Keratinocyte (primary cell): ENCODE measurements around the gene RNF121. TPM values are rescaled to one million over a fixed set of nuclear protein-coding genes. Genes with fewer than 3 reads are reported as not detected.

Experiments
- DNase-seq: peaks from one replicate; pipeline ENCODE4 v3.0.0-alpha.2; 2011; ENCODE audit warnings: low read depth, missing footprints, low spot score
- FAIRE-seq: peaks from 2 replicates; lab custom pipeline; 2011; peaks lifted over from hg19 to GRCh38; lab: Jason Lieb, UNC
- H2AFZ ChIP-seq: 2 replicates; pipeline ENCODE4 v1.6.0; 2012; ENCODE audit warnings: low read length, control low read depth, inconsistent platforms; ENCODE audit not compliant: control insufficient read depth
- H3K27ac ChIP-seq: 2 replicates; pipeline ENCODE4 v1.5.1; 2011; ENCODE audit warnings: low read length; ENCODE audit not compliant: control insufficient read depth, insufficient read depth
- H3K27me3 ChIP-seq: 3 replicates; pipeline ENCODE4 v1.6.0; 2011; ENCODE audit warnings: low read length; ENCODE audit not compliant: control insufficient read depth, insufficient read depth; ENCODE audit errors: extremely low read depth
- H3K36me3 ChIP-seq, 2 experiments: 2 replicates in 1 of 2; 3 replicates in 1 of 2; pipeline ENCODE4 v1.5.1; 2011; ENCODE audit warnings: low read length in 2 of 2, mild to moderate bottlenecking in 1 of 2; ENCODE audit not compliant: control insufficient read depth in 2 of 2, insufficient read depth in 2 of 2; ENCODE audit errors: extremely low read depth in 1 of 2
- H3K4me1 ChIP-seq: 3 replicates; pipeline ENCODE4 v1.5.1; 2011; ENCODE audit warnings: low read length; ENCODE audit not compliant: control insufficient read depth, insufficient read depth; ENCODE audit errors: extremely low read depth
- H3K4me2 ChIP-seq: 3 replicates; pipeline ENCODE4 v1.6.0; 2011; ENCODE audit warnings: low read depth, low read length; ENCODE audit not compliant: control insufficient read depth, insufficient read depth; ENCODE audit errors: extremely low read depth
- H3K4me3 ChIP-seq, 3 experiments: fragments of 200-600 bp in 1 of 3; sonication (generic) in 1 of 3; 2 replicates in 2 of 3; 3 replicates in 1 of 3; pipeline ENCODE4 v1.5.1; 2011 to 2016; ENCODE audit warnings: low read length in 3 of 3, mild to moderate bottlenecking in 3 of 3, control low read depth in 2 of 3, inconsistent platforms in 1 of 3, low read depth in 1 of 3, mixed read lengths in 1 of 3, mixed run types in 1 of 3, moderate library complexity in 1 of 3; ENCODE audit not compliant: control insufficient read depth in 2 of 3, insufficient read depth in 2 of 3; ENCODE audit errors: extremely low read depth in 1 of 3
- H3K79me2 ChIP-seq: 2 replicates; pipeline ENCODE4 v1.6.0; 2012; ENCODE audit warnings: low read length; ENCODE audit not compliant: control insufficient read depth, insufficient read depth
- H3K9ac ChIP-seq: 3 replicates; pipeline ENCODE4 v1.6.0; 2011; ENCODE audit warnings: low read length; ENCODE audit not compliant: control insufficient read depth, insufficient read depth; ENCODE audit errors: extremely low read depth
- H3K9me1 ChIP-seq: 3 replicates; pipeline ENCODE4 v1.6.0; 2011; ENCODE audit warnings: low read length; ENCODE audit not compliant: control insufficient read depth, insufficient read depth; ENCODE audit errors: extremely low read depth
- H3K9me3 ChIP-seq: 2 replicates; pipeline ENCODE4 v1.5.1; 2012; ENCODE audit warnings: low read depth, low read length; ENCODE audit not compliant: control insufficient read depth
- H4K20me1 ChIP-seq: 3 replicates; pipeline ENCODE4 v1.6.0; 2011; ENCODE audit warnings: low read length; ENCODE audit not compliant: control insufficient read depth, insufficient read depth; ENCODE audit errors: extremely low read depth
- EZH2 ChIP-seq: IDR thresholded peaks from one replicate; pipeline ENCODE4 v1.6.1; 2012; ENCODE audit warnings: inconsistent platforms, mild to moderate bottlenecking, low read length, moderate library complexity
- dilution Hi-C: fragments of 300-500 bp; cut with MboI; formaldehyde crosslinking; loops from one replicate; pipeline ENCODE4 v1.7.0; 2020; ENCODE audit warnings: low sequenced_read_pairs; ENCODE audit not compliant: extremely low pct_ligation_motif_present
- polyA plus RNA-seq, 5 experiments: library from polyadenylated mRNA; depleted of rRNA in 3 of 5; stranded (reverse) in 3 of 5; stranded (forward) in 1 of 5; unstranded in 1 of 5; fragments of >200 nt; gene quantifications; 1 replicate in 1 of 5; 2 replicates in 3 of 5; 3 replicates in 1 of 5; pipeline versions ENCODE4 v1.2.1 to v1.2.3, GENCODE V29; 2011 to 2012; ENCODE audit warnings: missing spikeins in 2 of 5, low read depth in 1 of 5, low replicate concordance in 1 of 5
- TF ChIP-seq, protein P1 (sequence below), 3 experiments: IDR thresholded peaks in 1 of 3; conservative IDR thresholded peaks in 1 of 3; optimal IDR thresholded peaks in 1 of 3; 2 replicates in 2 of 3; 3 replicates in 1 of 3; pipeline versions ENCODE3 to v1.5.1; 2011; ENCODE audit warnings: low read length in 3 of 3, mild to moderate bottlenecking in 3 of 3, moderate library complexity in 2 of 3, control low read depth in 1 of 3, inconsistent platforms in 1 of 3; ENCODE audit not compliant: insufficient read depth in 2 of 3; ENCODE audit errors: extremely low read depth in 1 of 3

Gene RNF121
- polyA plus RNA-seq, 1 donor (not counting 4 experiments of a cell fraction or from before 2014, with no cell fraction given), result 46.4 TPM

GRCh38 chr11:71917646-71918140 is 11.2 kb upstream of the RNF121 start:
- H3K4me2 ChIP-seq, result no peak overlapping the region
- no peaks in the 10 kb centered on the region for H3K27me3 ChIP-seq
- DNase-seq, result no peak
- FAIRE-seq, result no peak
- H3K9me3 ChIP-seq, result no peaks in the 10 kb centered on the region
- H3K4me1 ChIP-seq, result no peaks in the 10 kb centered on the region
- H4K20me1 ChIP-seq, result no peaks in the 10 kb centered on the region
- no peak overlapping the region for H3K27ac ChIP-seq
- no peak for TF ChIP-seq EZH2
- TF ChIP-seq, protein P1, sequence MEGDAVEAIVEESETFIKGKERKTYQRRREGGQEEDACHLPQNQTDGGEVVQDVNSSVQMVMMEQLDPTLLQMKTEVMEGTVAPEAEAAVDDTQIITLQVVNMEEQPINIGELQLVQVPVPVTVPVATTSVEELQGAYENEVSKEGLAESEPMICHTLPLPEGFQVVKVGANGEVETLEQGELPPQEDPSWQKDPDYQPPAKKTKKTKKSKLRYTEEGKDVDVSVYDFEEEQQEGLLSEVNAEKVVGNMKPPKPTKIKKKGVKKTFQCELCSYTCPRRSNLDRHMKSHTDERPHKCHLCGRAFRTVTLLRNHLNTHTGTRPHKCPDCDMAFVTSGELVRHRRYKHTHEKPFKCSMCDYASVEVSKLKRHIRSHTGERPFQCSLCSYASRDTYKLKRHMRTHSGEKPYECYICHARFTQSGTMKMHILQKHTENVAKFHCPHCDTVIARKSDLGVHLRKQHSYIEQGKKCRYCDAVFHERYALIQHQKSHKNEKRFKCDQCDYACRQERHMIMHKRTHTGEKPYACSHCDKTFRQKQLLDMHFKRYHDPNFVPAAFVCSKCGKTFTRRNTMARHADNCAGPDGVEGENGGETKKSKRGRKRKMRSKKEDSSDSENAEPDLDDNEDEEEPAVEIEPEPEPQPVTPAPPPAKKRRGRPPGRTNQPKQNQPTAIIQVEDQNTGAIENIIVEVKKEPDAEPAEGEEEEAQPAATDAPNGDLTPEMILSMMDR (optimal IDR thresholded peaks at IDR 0.05 in 1 of 3, IDR thresholded peaks at IDR 0.05 in 1 of 3, conservative IDR thresholded peaks at IDR 0.05 in 1 of 3; ENCODE audit: extremely low read depth in 1 of 3, insufficient read depth in 2 of 3, low read length in 3 of 3), result no peak
- peaks cover 0 to 9% of the 10 kb centered on the region in 2 experiments for H3K36me3 ChIP-seq
- no peaks in the 10 kb centered on the region for H3K79me2 ChIP-seq
- no peaks in the 10 kb centered on the region for H3K9me1 ChIP-seq
- dilution Hi-C loops, result no loop called here
- no peak overlapping the region for H3K9ac ChIP-seq
- H2AFZ ChIP-seq, result no peak overlapping the region
- no peak overlapping the region for H3K4me3 ChIP-seq

- Histone ChIP-seq H3K4me2 (peak within 1 kb of the TSS; percentile 93), H3K27me3 (no peaks in the 10 kb centered on the region), H3K4me1 (peaks cover 9% of the 10 kb centered on the region), H3K79me2 (peaks cover 47% of the 10 kb centered on the region), H3K9me3 (no peaks in the 10 kb centered on the region), H3K27ac (peak within 1 kb of the TSS; percentile 91), H3K36me3 (no peaks in the 10 kb centered on the region), H3K4me3 (peak within 1 kb of the TSS; percentile 78 to 99 (median 97)), H4K20me1 (no peaks in the 10 kb centered on the region), H3K9ac (peak within 1 kb of the TSS; percentile 82), H2AFZ (peak within 1 kb of the TSS; percentile 87), H3K9me1 (no peaks in the 10 kb centered on the region)
- FAIRE-seq, result no peak
- DNase-seq, result peak; percentile 32
- TF ChIP-seq, protein P1 (optimal IDR thresholded peaks at IDR 0.05 in 1 of 3, IDR thresholded peaks at IDR 0.05 in 1 of 3, conservative IDR thresholded peaks at IDR 0.05 in 1 of 3; ENCODE audit: extremely low read depth in 1 of 3, insufficient read depth in 2 of 3, low read length in 3 of 3), result no peak
- no peak for TF ChIP-seq EZH2
- dilution Hi-C loops, result no loop called here
These were observed 768 bp upstream of the RNF121 start, which contains the start of gene XNDC1N for GRCh38 chr11:71927820-71928736. Gene XNDC1N (minus strand): TSS chr11:71928594. CDS start chr11:71923353, 5,241 bp downstream.
